Astrocyte of the cerebellum (primary cell): ENCODE measurements around the gene FBXW8.

Experiments
- DNase-seq: peaks from one replicate; pipeline ENCODE4 v3.0.0-alpha.2; 2011; ENCODE audit warnings: low read depth
- H3K4me3 ChIP-seq: 2 replicates; pipeline ENCODE4 v1.5.1; 2011; ENCODE audit warnings: mild to moderate bottlenecking, low read depth, low read length, moderate library complexity
- in situ Hi-C: cut with HindIII; loops from 2 replicates; pipeline ENCODE4 v1.10.0; 2017; ENCODE audit warnings: low sequenced_read_pairs
- TF ChIP-seq, protein P1 (sequence below): IDR thresholded peaks from 2 replicates; pipeline ENCODE4 v1.5.1; 2012; ENCODE audit warnings: low read length, low read depth, moderate library complexity, mild to moderate bottlenecking; ENCODE audit errors: missing control alignments

FBXW8 gene

DNA sequence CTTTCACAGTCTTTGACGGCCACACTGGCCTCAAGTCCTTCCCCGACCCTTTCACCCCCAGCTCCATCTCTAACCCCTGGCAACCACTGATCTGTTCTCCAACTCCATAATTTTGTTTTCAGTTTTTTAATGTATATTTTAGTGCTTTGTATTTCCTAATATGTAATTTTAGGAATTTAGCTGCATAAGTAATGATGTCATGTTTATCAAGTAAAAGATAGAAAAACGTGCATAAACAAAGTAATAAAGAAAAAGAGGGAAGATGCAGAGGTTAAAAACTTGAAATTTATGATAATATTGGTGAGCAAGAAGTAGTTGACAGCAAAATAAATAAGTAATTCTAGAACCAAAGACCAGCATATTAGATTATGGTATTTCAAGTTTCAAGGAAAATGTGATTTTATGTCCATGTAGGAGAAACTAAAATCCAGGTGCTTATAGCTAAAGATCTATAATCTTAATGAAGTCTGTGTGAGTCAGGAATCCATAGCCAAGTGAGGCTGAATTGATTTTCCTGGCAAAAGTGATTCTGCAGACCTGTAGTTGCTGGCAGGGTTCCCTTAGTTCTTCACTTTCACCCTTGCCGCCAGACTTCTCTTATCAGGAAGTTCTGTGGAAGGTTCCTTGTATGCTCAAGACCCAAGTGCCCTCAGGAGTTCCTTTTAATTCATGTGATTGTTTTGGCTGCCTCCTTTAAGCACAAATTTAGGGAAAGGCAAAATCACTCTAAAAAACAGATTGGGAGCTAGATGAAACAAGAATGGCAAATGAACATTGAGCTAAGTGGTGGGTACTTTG, 24.4 kb downstream of the FBXW8 start:
- DNase-seq, result no peak
- no peak overlapping the region for H3K4me3 ChIP-seq
- TF ChIP-seq, protein P1, sequence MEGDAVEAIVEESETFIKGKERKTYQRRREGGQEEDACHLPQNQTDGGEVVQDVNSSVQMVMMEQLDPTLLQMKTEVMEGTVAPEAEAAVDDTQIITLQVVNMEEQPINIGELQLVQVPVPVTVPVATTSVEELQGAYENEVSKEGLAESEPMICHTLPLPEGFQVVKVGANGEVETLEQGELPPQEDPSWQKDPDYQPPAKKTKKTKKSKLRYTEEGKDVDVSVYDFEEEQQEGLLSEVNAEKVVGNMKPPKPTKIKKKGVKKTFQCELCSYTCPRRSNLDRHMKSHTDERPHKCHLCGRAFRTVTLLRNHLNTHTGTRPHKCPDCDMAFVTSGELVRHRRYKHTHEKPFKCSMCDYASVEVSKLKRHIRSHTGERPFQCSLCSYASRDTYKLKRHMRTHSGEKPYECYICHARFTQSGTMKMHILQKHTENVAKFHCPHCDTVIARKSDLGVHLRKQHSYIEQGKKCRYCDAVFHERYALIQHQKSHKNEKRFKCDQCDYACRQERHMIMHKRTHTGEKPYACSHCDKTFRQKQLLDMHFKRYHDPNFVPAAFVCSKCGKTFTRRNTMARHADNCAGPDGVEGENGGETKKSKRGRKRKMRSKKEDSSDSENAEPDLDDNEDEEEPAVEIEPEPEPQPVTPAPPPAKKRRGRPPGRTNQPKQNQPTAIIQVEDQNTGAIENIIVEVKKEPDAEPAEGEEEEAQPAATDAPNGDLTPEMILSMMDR, result no peak
- in situ Hi-C loops, result no loop called here

DNA sequence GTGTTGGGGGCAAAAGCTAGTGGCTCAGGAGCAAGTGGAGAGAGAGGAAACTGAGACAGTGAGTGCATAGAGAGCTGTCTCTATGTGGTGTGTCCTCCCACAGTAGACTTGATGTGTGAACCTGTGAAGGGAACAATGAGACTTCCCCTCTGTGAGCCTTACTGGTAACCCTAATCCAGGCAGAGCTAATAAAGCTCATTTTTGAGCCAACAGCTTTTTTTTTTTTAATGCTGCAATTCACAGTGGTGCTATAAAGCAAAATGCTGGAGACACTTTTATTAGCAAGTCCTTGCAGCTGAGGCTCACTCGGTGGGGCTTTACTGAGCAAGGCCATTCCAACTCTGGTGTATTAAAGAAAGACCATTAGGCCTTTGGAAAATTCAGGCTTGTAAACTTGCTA, 26.9 kb downstream of the FBXW8 start:
- no peak for DNase-seq
- TF ChIP-seq, protein P1, result no peak
- in situ Hi-C loops, result no loop called here
- H3K4me3 ChIP-seq, result no peak overlapping the region

DNA sequence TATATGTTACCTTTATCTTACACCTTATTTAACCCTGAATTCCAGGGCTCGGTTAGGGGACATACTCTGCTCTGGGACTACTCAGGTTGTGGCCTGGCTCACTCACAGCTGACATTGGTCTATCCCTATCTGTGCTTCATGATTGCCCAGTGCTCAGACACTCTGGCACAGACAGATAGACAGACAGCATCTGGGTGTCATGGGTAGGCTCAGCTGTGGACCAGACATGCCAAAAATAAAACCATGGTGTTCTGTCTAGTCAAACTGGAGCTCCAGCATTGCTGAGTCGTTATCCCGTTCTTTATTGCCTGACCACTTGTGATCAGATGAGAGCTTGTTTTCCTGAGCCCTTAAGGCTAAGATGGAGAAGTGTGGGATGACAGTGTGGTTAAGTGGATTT, 29.0 kb downstream of the FBXW8 start:
- in situ Hi-C loops, result no loop called here
- no peak for DNase-seq
- no peak overlapping the region for H3K4me3 ChIP-seq
- TF ChIP-seq, protein P1, result no peak

DNA sequence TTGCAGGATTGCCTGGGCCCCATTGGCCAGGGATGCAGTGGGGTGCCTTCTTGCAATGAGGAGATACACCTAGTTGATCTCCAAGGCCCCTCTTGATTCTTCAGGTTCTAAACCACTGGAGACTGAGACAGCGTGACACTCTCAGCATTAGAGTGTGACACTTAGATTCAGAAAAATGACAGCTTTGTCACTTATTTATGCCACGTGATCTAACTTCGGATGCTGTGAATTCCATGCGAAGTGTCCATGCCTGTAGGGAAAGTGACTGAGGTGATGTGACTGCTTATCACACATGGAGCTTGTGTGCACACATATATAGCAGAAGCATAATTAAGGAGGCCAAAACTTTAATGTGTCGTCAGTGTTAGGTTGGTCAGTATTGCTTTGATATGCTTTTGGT, 30.4 kb downstream of the FBXW8 start:
- no peak for DNase-seq
- TF ChIP-seq, protein P1, result no peak
- no peak overlapping the region for H3K4me3 ChIP-seq
- in situ Hi-C loops, result no loop called here

DNA sequence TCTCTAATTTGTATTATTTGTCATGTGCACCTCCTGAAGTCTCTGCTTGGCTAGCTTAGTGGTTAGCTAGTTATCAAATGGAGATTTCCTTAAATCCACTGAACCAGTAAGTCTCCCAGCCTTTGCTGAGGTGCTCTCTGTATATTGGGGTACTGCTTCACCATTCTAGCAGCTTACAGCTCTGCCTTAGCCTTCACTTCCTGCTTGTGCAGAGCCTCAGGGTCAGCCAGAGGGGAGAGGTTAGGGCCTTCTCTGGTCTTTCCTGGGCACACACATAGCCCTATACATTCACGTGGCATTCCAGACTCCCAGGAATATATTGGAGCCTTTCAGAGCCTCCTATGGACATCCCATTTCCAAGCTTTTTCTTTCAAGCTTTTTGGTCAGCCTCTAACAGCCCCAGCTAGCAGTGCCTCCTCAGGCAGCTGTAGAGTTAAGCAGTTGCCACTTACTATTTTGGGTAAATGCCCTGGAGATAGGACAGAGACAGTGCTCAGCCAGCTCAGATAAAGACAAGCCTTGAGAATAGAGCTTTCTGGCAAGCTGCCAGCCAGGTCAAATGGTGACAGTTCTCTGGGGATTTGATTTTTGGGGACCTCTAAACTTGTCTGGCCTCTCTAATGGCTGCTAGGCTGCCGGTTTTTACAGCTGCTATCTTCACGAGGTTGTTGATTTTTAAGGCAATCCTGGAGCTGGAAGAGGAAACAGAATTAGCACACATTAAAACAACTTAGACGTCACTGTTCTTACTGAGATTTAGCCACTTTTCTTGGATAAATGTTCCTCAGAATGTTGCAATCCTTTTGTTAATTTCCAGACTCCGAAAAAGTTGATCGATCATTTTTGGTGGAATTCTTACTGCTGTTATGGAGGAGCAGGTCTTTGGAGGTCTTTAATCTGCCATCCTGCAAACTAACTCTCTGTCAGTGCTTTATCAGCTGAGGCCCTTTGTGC, 32.9 kb downstream of the FBXW8 start:
- DNase-seq, result no peak
- H3K4me3 ChIP-seq, result no peak overlapping the region
- TF ChIP-seq, protein P1, result no peak
- in situ Hi-C loops, result no loop called here

DNA sequence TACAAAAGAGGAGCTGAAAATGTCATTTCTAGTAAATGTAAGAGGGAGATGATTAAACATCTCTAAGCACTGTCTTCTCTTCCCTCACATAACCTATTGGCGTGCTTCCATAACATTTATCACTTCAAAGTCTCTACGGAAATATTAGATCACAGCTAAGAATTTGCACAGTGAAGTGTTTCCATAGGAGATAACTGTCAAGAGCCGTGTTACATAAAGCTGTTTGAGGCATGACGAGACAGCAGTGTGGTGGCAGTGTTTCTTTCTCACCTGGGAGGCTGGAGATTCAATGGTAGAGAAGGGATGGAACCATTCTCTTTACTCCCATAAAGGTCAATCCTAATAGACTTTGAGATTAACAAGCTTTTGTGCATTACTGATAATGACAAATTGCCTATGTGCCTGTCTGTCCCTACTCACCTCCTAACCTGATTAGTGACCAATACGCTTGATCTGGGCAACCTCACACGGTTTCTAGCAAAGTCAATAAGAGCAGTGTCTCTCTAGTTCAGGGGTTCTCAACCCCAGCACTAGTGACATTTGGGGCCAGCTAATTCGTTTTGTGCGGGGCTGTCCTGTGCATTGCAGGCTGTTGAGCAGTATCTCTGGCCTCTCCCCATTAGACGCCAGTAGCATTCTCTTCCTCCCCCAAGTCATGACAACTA, 35.3 kb downstream of the FBXW8 start:
- in situ Hi-C loops, result no loop called here
- no peak for DNase-seq
- no peak overlapping the region for H3K4me3 ChIP-seq
- TF ChIP-seq, protein P1, result no peak
